ENCODE data around the gene AMOTL1.

AMOTL1 gene

GRCh38 chr11:94732617-94733281, 35.4 kb upstream of the AMOTL1 start:
- Histone ChIP-seq H3K9ac (ENCODE audit: low read depth, low read length) (no peak overlapping the region), H3K9me3 (ENCODE audit: control insufficient read depth, insufficient read depth, low read length) (no peaks in the 10 kb centered on the region), H3K4me3 (ENCODE audit: low read depth, low read length) (no peak overlapping the region), H3K36me3 (ENCODE audit: control insufficient read depth, insufficient read depth, low read length) (no peaks in the 10 kb centered on the region), H3K27me3 (ENCODE audit: control insufficient read depth, insufficient read depth, low read length) (peaks cover 2% of the 10 kb centered on the region), H3K4me1 (ENCODE audit: control insufficient read depth, insufficient read depth, low read length) (peaks cover 26% of the 10 kb centered on the region)

- peaks cover 32% of the 10 kb centered on the region for H3K4me1 ChIP-seq (ENCODE audit: control insufficient read depth, insufficient read depth, low read length)
- no peak overlapping the region for H3K9ac ChIP-seq (ENCODE audit: low read depth, low read length)
These were observed 33.4 kb upstream of the AMOTL1 start for GRCh38 chr11:94734563-94735275.

GRCh38 chr11:94735907-94736306, 32.2 kb upstream of the AMOTL1 start:
- Histone ChIP-seq H3K27me3 (ENCODE audit: control insufficient read depth, insufficient read depth, low read length) (peaks cover 15% of the 10 kb centered on the region), H3K9me3 (ENCODE audit: control insufficient read depth, insufficient read depth, low read length) (no peaks in the 10 kb centered on the region), H3K9ac (ENCODE audit: low read depth, low read length) (no peak overlapping the region), H3K4me1 (ENCODE audit: control insufficient read depth, insufficient read depth, low read length) (peaks cover 35% of the 10 kb centered on the region), H3K4me3 (ENCODE audit: low read depth, low read length) (no peak overlapping the region), H3K36me3 (ENCODE audit: control insufficient read depth, insufficient read depth, low read length) (no peaks in the 10 kb centered on the region)

More at GRCh38 chr11:94734563-94735275, 33.4 kb upstream of the AMOTL1 start:
- H3K4me3 ChIP-seq (ENCODE audit: low read depth, low read length), result peak overlapping the region; percentile 11
- H3K36me3 ChIP-seq (ENCODE audit: control insufficient read depth, insufficient read depth, low read length), result no peaks in the 10 kb centered on the region
- H3K27me3 ChIP-seq (ENCODE audit: control insufficient read depth, insufficient read depth, low read length), result peaks cover 7% of the 10 kb centered on the region
- no peaks in the 10 kb centered on the region for H3K9me3 ChIP-seq (ENCODE audit: control insufficient read depth, insufficient read depth, low read length)

GRCh38 chr11:94737171-94737611, 31.0 kb upstream of the AMOTL1 start:
- H3K4me3 ChIP-seq (ENCODE audit: low read depth, low read length), result no peak overlapping the region
- no peaks in the 10 kb centered on the region for H3K9me3 ChIP-seq (ENCODE audit: control insufficient read depth, insufficient read depth, low read length)
- no peaks in the 10 kb centered on the region for H3K36me3 ChIP-seq (ENCODE audit: control insufficient read depth, insufficient read depth, low read length)
- peaks cover 35% of the 10 kb centered on the region for H3K4me1 ChIP-seq (ENCODE audit: control insufficient read depth, insufficient read depth, low read length)
- H3K27me3 ChIP-seq (ENCODE audit: control insufficient read depth, insufficient read depth, low read length), result peaks cover 28% of the 10 kb centered on the region
- H3K9ac ChIP-seq (ENCODE audit: low read depth, low read length), result no peak overlapping the region

- H3K4me3 ChIP-seq (ENCODE audit: low read depth, low read length), result no peak overlapping the region
- no peak overlapping the region for H3K9ac ChIP-seq (ENCODE audit: low read depth, low read length)
- H3K9me3 ChIP-seq (ENCODE audit: control insufficient read depth, insufficient read depth, low read length), result no peaks in the 10 kb centered on the region
- peaks cover 27% of the 10 kb centered on the region for H3K4me1 ChIP-seq (ENCODE audit: control insufficient read depth, insufficient read depth, low read length)
- H3K27me3 ChIP-seq (ENCODE audit: control insufficient read depth, insufficient read depth, low read length), result peaks cover 33% of the 10 kb centered on the region
- H3K36me3 ChIP-seq (ENCODE audit: control insufficient read depth, insufficient read depth, low read length), result no peaks in the 10 kb centered on the region
These were observed 29.4 kb upstream of the AMOTL1 start for GRCh38 chr11:94738746-94739145.

- H3K36me3 ChIP-seq (ENCODE audit: control insufficient read depth, insufficient read depth, low read length), result no peaks in the 10 kb centered on the region
- no peak overlapping the region for H3K9ac ChIP-seq (ENCODE audit: low read depth, low read length)
- H3K4me3 ChIP-seq (ENCODE audit: low read depth, low read length), result no peak overlapping the region
- H3K9me3 ChIP-seq (ENCODE audit: control insufficient read depth, insufficient read depth, low read length), result no peaks in the 10 kb centered on the region
- H3K4me1 ChIP-seq (ENCODE audit: control insufficient read depth, insufficient read depth, low read length), result peaks cover 22% of the 10 kb centered on the region
- peaks cover 33% of the 10 kb centered on the region for H3K27me3 ChIP-seq (ENCODE audit: control insufficient read depth, insufficient read depth, low read length)
These were observed 28.8 kb upstream of the AMOTL1 start for GRCh38 chr11:94739331-94739730.

GRCh38 chr11:94740083-94741021, 27.8 kb upstream of the AMOTL1 start:
- Histone ChIP-seq H3K9me3 (ENCODE audit: control insufficient read depth, insufficient read depth, low read length) (no peaks in the 10 kb centered on the region), H3K9ac (ENCODE audit: low read depth, low read length) (peak overlapping the region; percentile 29), H3K36me3 (ENCODE audit: control insufficient read depth, insufficient read depth, low read length) (no peaks in the 10 kb centered on the region), H3K27me3 (ENCODE audit: control insufficient read depth, insufficient read depth, low read length) (peaks cover 33% of the 10 kb centered on the region), H3K4me1 (ENCODE audit: control insufficient read depth, insufficient read depth, low read length) (peaks cover 11% of the 10 kb centered on the region), H3K4me3 (ENCODE audit: low read depth, low read length) (peak overlapping the region; percentile 80)

GRCh38 chr11:94741022-94741679, 27.0 kb upstream of the AMOTL1 start:
- Histone ChIP-seq H3K9ac (ENCODE audit: low read depth, low read length) (peak overlapping the region; percentile 29), H3K4me3 (ENCODE audit: low read depth, low read length) (peak overlapping the region; percentile 80), H3K4me1 (ENCODE audit: control insufficient read depth, insufficient read depth, low read length) (peaks cover 9% of the 10 kb centered on the region)

GRCh38 chr11:94742665-94743064, 25.5 kb upstream of the AMOTL1 start:
- no peak overlapping the region for H3K9ac ChIP-seq (ENCODE audit: low read depth, low read length)
- H3K27me3 ChIP-seq (ENCODE audit: control insufficient read depth, insufficient read depth, low read length), result peaks cover 33% of the 10 kb centered on the region
- H3K9me3 ChIP-seq (ENCODE audit: control insufficient read depth, insufficient read depth, low read length), result no peaks in the 10 kb centered on the region
- H3K4me1 ChIP-seq (ENCODE audit: control insufficient read depth, insufficient read depth, low read length), result peaks cover 9% of the 10 kb centered on the region
- no peak overlapping the region for H3K4me3 ChIP-seq (ENCODE audit: low read depth, low read length)
- no peaks in the 10 kb centered on the region for H3K36me3 ChIP-seq (ENCODE audit: control insufficient read depth, insufficient read depth, low read length)

More at GRCh38 chr11:94741022-94741679, 27.0 kb upstream of the AMOTL1 start:
- Histone ChIP-seq H3K27me3 (ENCODE audit: control insufficient read depth, insufficient read depth, low read length) (peaks cover 33% of the 10 kb centered on the region), H3K36me3 (ENCODE audit: control insufficient read depth, insufficient read depth, low read length) (no peaks in the 10 kb centered on the region), H3K9me3 (ENCODE audit: control insufficient read depth, insufficient read depth, low read length) (no peaks in the 10 kb centered on the region)

GRCh38 chr11:94746721-94747120, 21.4 kb upstream of the AMOTL1 start:
- Histone ChIP-seq H3K9ac (ENCODE audit: low read depth, low read length) (no peak overlapping the region), H3K9me3 (ENCODE audit: control insufficient read depth, insufficient read depth, low read length) (no peaks in the 10 kb centered on the region), H3K27me3 (ENCODE audit: control insufficient read depth, insufficient read depth, low read length) (peaks cover 9% of the 10 kb centered on the region), H3K4me3 (ENCODE audit: low read depth, low read length) (no peak overlapping the region), H3K4me1 (ENCODE audit: control insufficient read depth, insufficient read depth, low read length) (no peaks in the 10 kb centered on the region), H3K36me3 (ENCODE audit: control insufficient read depth, insufficient read depth, low read length) (no peaks in the 10 kb centered on the region)

- H3K9ac ChIP-seq (ENCODE audit: low read depth, low read length), result no peak overlapping the region
- no peaks in the 10 kb centered on the region for H3K4me1 ChIP-seq (ENCODE audit: control insufficient read depth, insufficient read depth, low read length)
- H3K4me3 ChIP-seq (ENCODE audit: low read depth, low read length), result no peak overlapping the region
- no peaks in the 10 kb centered on the region for H3K9me3 ChIP-seq (ENCODE audit: control insufficient read depth, insufficient read depth, low read length)
- no peaks in the 10 kb centered on the region for H3K36me3 ChIP-seq (ENCODE audit: control insufficient read depth, insufficient read depth, low read length)
- peaks cover 5% of the 10 kb centered on the region for H3K27me3 ChIP-seq (ENCODE audit: control insufficient read depth, insufficient read depth, low read length)
These were observed 21.0 kb upstream of the AMOTL1 start for GRCh38 chr11:94747146-94747545.
